ENCODE results near the gene INPP5F. TPM values are rescaled to one million over a fixed set of nuclear protein-coding genes. Genes with fewer than 3 reads are reported as not detected.

The INPP5F gene
- total and polyA plus RNA-seq, 8 donors: 10.9 to 46.5 (median 40.5) TPM

DNA sequence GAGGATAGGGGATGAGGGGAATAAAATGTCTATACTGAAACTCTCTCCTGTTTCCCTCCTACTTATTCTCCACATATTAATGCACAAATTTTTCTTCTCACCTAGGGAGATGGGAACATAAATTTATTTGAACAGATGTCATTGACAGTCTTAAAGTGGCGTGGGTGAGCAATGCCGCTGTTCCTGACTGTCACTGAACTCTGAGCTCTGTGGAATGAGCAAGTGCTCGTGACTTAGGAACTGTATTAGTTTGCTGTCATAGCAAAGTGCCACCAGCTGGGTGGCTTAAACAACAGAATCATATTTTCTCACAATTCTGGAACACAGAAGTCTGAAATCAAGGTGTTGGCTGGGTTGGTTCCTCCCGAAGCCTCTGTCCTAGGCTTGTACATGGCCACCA lies 29.1 kb downstream of the INPP5F start:
- intact Hi-C loops (cut with DNase I): no loop called here

DNA sequence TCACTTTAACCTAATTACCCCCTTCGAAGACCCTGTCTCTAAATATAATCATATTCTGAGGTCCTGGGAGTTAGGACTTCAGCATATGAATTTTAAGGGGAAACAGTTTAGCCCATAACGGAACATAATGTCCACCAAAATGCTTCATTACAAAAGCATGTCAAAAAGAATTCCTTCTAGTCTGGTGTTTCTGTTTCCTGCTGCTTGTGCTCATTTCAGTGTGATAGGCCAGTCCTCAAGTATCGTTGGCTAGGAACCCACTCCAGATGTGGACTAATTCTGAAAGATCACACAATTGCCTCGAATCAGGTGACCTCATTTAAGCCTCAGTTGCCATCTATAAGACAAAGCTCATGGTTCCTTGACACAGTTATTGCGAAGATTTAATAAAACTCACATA lies 29.6 kb downstream of the INPP5F start:
- Histone ChIP-seq H3K27ac (no peak overlapping the region), H3K4me1 (peaks cover 3 to 9% of the 10 kb centered on the region in 2 donors), H3K9me3 (no peaks in the 10 kb centered on the region), H3K27me3 (no peaks in the 10 kb centered on the region), H3K36me3 (no peaks in the 10 kb centered on the region), H3K4me3 (no peak overlapping the region)
- intact Hi-C loops (cut with DNase I): no loop called here
- TF ChIP-seq, protein P1, sequence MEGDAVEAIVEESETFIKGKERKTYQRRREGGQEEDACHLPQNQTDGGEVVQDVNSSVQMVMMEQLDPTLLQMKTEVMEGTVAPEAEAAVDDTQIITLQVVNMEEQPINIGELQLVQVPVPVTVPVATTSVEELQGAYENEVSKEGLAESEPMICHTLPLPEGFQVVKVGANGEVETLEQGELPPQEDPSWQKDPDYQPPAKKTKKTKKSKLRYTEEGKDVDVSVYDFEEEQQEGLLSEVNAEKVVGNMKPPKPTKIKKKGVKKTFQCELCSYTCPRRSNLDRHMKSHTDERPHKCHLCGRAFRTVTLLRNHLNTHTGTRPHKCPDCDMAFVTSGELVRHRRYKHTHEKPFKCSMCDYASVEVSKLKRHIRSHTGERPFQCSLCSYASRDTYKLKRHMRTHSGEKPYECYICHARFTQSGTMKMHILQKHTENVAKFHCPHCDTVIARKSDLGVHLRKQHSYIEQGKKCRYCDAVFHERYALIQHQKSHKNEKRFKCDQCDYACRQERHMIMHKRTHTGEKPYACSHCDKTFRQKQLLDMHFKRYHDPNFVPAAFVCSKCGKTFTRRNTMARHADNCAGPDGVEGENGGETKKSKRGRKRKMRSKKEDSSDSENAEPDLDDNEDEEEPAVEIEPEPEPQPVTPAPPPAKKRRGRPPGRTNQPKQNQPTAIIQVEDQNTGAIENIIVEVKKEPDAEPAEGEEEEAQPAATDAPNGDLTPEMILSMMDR (IDR thresholded peaks at IDR 0.05): no peak
- DNase-seq: no peak
- no peak for ATAC-seq

More for the DNA sequence above, 29.1 kb downstream of the INPP5F start:
- TF ChIP-seq, protein P1 (IDR thresholded peaks at IDR 0.05): no peak
- no peak overlapping the region for H3K4me3 ChIP-seq
- ATAC-seq (no peak), DNase-seq (no peak)
- no peaks in the 10 kb centered on the region for H3K36me3 ChIP-seq
- H3K4me1 ChIP-seq: peaks cover 3 to 9% of the 10 kb centered on the region in 2 donors
- no peak overlapping the region for H3K27ac ChIP-seq
- no peaks in the 10 kb centered on the region for H3K9me3 ChIP-seq
- H3K27me3 ChIP-seq: no peaks in the 10 kb centered on the region

DNA sequence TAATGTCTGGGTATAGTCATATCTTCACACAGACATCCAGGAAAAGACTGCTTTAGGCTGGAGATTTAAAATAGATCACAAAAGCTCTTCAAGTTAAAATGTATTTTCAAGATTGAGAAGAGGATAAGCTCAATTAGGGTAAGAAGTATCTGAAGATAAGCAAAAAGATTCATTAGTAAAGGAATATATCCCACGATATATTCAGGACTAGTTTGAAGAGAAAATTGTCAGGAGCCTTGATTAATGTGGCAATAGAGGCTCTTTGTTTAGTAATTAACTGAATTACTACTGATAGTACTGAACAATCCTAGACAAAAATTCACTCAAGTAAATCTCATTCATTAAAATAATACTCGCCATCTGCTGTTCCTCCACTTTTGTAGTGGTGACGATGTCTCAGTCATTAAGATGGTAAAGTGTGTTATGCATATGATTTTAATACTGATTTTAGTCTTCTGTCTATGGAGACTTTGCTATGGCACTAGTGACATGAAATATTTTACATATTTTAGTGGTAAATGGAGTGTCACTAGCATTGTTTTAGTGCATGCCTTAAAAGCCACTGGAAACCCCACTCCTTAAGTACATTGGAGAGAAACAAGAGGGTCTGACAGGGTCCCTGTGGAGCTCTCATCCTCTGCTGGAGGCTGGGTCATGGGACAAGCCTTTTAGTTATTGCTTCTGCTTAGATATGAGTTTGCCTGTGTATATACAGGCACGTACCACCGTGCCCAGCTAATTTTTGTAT lies 32.8 kb downstream of the INPP5F start:
- intact Hi-C loops (cut with DNase I): no loop called here
- TF ChIP-seq, protein P1 (IDR thresholded peaks at IDR 0.05): no peak
- ATAC-seq: no peak
- Histone ChIP-seq H3K4me1 (peaks cover 0 to 4% of the 10 kb centered on the region in 2 donors), H3K4me3 (no peak overlapping the region), H3K36me3 (no peaks in the 10 kb centered on the region), H3K27ac (no peak overlapping the region), H3K27me3 (no peaks in the 10 kb centered on the region), H3K9me3 (no peaks in the 10 kb centered on the region)
- no peak for DNase-seq

DNA sequence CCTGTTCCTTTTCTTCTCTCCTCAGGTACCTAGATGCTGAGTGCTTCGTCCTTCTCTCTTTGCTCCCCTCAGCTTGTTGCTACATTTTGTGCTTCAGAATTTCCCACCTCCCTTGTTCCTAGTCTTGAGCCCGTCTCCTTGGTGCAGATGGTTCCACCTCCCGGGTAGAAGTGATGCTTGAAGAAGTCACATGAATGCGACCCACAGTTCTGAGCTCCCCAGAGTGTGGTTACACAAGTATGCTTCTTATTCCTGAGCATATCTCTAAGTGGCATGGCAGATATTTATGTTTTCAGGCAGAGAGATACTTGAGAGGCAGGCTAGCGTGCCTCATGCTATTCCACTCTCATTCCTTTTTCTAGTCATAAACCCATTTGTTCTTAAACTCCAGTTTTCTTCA lies 34.0 kb downstream of the INPP5F start:
- ATAC-seq (peak; percentile 91), DNase-seq (peak in 2 of 4 donors; percentile 34 to 52)
- H3K4me1 ChIP-seq: peaks cover 0 to 4% of the 10 kb centered on the region in 2 donors
- TF ChIP-seq, protein P1 (IDR thresholded peaks at IDR 0.05): no peak
- H3K27me3 ChIP-seq: no peaks in the 10 kb centered on the region
- H3K9me3 ChIP-seq: no peaks in the 10 kb centered on the region
- intact Hi-C loops (cut with DNase I): no loop called here
- no peak overlapping the region for H3K27ac ChIP-seq
- H3K4me3 ChIP-seq: no peak overlapping the region
- H3K36me3 ChIP-seq: no peaks in the 10 kb centered on the region

DNA sequence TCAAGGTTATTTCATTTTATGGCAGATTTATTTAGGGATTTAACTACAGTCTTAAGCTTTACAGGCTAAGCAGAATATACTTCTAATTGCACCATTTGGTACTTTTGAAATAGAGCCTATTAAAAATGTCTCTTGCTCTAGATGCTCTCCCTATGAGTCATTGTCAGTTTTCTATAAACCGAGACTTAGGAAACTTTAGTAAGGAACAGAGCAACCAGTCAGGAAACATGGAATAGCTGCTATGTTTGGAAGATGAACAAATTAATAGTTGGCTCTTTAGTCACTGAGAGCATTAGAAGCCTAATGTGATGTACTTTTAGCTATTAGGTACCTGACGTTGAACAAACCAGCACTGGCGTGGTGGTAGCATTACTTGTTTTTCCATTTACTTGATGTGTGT lies 35.3 kb downstream of the INPP5F start:
- ATAC-seq: peak; percentile 56
- H3K4me3 ChIP-seq: no peak overlapping the region
- peaks cover 0 to 4% of the 10 kb centered on the region in 2 donors for H3K4me1 ChIP-seq
- no peaks in the 10 kb centered on the region for H3K9me3 ChIP-seq
- DNase-seq: no peak
- no peak overlapping the region for H3K27ac ChIP-seq
- H3K27me3 ChIP-seq: no peaks in the 10 kb centered on the region
- intact Hi-C loops (cut with DNase I): no loop called here
- TF ChIP-seq, protein P1 (IDR thresholded peaks at IDR 0.05): no peak
- H3K36me3 ChIP-seq: no peaks in the 10 kb centered on the region
